ENCODE results near the gene KCND3. TPM values are rescaled to one million over a fixed set of nuclear protein-coding genes. Genes with fewer than 3 reads are reported as not detected.
"Not testable (repeated sequence)": the region's sequence is repeated elsewhere in the genome, so short reads cannot be mapped to it uniquely, and the experiment has no call there.

The KCND3 gene
- total RNA-seq, 1 donor from 2014 or later: 2.1 TPM

GRCh38 chr1:111745675-111746613, 243.5 kb downstream of the KCND3 start:
- TF ChIP-seq CTCF (IDR thresholded peaks at IDR 0.05): no peak
- Mint-ChIP-seq H3K27ac (ENCODE audit: unreplicated experiment) (no peak overlapping the region), H3K4me3 (ENCODE audit: unreplicated experiment) (no peak overlapping the region), H3K9me3 (ENCODE audit: unreplicated experiment) (no peaks in the 10 kb centered on the region), H3K36me3 (ENCODE audit: unreplicated experiment) (no peaks in the 10 kb centered on the region), H3K4me1 (ENCODE audit: unreplicated experiment) (peaks cover 11% of the 10 kb centered on the region), H3K27me3 (ENCODE audit: unreplicated experiment) (no peaks in the 10 kb centered on the region)
- peak; percentile 74 for DNase-seq (ENCODE audit: extremely low spot score, unreplicated experiment)

- Mint-ChIP-seq H3K4me1 (ENCODE audit: unreplicated experiment) (peaks cover 19% of the 10 kb centered on the region), H3K27ac (ENCODE audit: unreplicated experiment) (peak overlapping the region; percentile 50), H3K27me3 (ENCODE audit: unreplicated experiment) (no peaks in the 10 kb centered on the region), H3K4me3 (ENCODE audit: unreplicated experiment) (no peak overlapping the region), H3K9me3 (ENCODE audit: unreplicated experiment) (no peaks in the 10 kb centered on the region), H3K36me3 (ENCODE audit: unreplicated experiment) (no peaks in the 10 kb centered on the region)
- no peak for DNase-seq (ENCODE audit: extremely low spot score, unreplicated experiment)
- no peak for TF ChIP-seq CTCF (IDR thresholded peaks at IDR 0.05)
Observed at GRCh38 chr1:111743679-111744101, 245.8 kb downstream of the KCND3 start.

- Mint-ChIP-seq H3K9me3 (ENCODE audit: unreplicated experiment) (no peaks in the 10 kb centered on the region), H3K27me3 (ENCODE audit: unreplicated experiment) (no peaks in the 10 kb centered on the region), H3K4me1 (ENCODE audit: unreplicated experiment) (peaks cover 20% of the 10 kb centered on the region), H3K4me3 (ENCODE audit: unreplicated experiment) (no peak overlapping the region), H3K27ac (ENCODE audit: unreplicated experiment) (peak overlapping the region; percentile 50), H3K36me3 (ENCODE audit: unreplicated experiment) (no peaks in the 10 kb centered on the region)
- DNase-seq (ENCODE audit: extremely low spot score, unreplicated experiment): no peak
- TF ChIP-seq CTCF (IDR thresholded peaks at IDR 0.05): no peak
Observed at GRCh38 chr1:111742938-111743549, 246.4 kb downstream of the KCND3 start.

GRCh38 chr1:111742292-111742691, 247.2 kb downstream of the KCND3 start:
- Mint-ChIP-seq H3K4me3 (ENCODE audit: unreplicated experiment) (peak overlapping the region; percentile 18), H3K4me1 (ENCODE audit: unreplicated experiment) (peaks cover 27% of the 10 kb centered on the region)
- not testable (repeated sequence) for H3K27me3 Mint-ChIP-seq (ENCODE audit: unreplicated experiment); DNase-seq (ENCODE audit: extremely low spot score, unreplicated experiment); H3K9me3 Mint-ChIP-seq (ENCODE audit: unreplicated experiment); H3K27ac Mint-ChIP-seq (ENCODE audit: unreplicated experiment); H3K36me3 Mint-ChIP-seq (ENCODE audit: unreplicated experiment)

GRCh38 chr1:111739925-111740765, 249.3 kb downstream of the KCND3 start:
- peak; percentile 3 for TF ChIP-seq CTCF (IDR thresholded peaks at IDR 0.05)
- H3K27ac Mint-ChIP-seq (ENCODE audit: unreplicated experiment): peak overlapping the region; percentile 97
- H3K4me1 Mint-ChIP-seq (ENCODE audit: unreplicated experiment): peaks cover 27% of the 10 kb centered on the region
- no peaks in the 10 kb centered on the region for H3K9me3 Mint-ChIP-seq (ENCODE audit: unreplicated experiment)
- H3K4me3 Mint-ChIP-seq (ENCODE audit: unreplicated experiment): peak overlapping the region; percentile 93
- no peaks in the 10 kb centered on the region for H3K27me3 Mint-ChIP-seq (ENCODE audit: unreplicated experiment)
- H3K36me3 Mint-ChIP-seq (ENCODE audit: unreplicated experiment): no peaks in the 10 kb centered on the region
- peak; percentile 90 for DNase-seq (ENCODE audit: extremely low spot score, unreplicated experiment)
